Measurements from ENCODE around the gene ATXN7L1.

Gene ATXN7L1

GRCh38 chr7:105819559-105819958 is 56.8 kb downstream of the ATXN7L1 start (continued):
- no peak for TF ChIP-seq PRDM10 (tag by site-specific recombination; IDR thresholded peaks at IDR 0.05)

GRCh38 chr7:105816954-105817615 is 59.3 kb downstream of the ATXN7L1 start:
- Histone ChIP-seq H3K4me3 (ENCODE audit: low read depth, low read length) (no peak overlapping the region), H3K4me1 (ENCODE audit: control insufficient read depth, insufficient read depth, low read length) (no peaks in the 10 kb centered on the region), H3K27ac (ENCODE audit: extremely low read depth, low read depth, low read length) (no peak overlapping the region), H3K9me3 (ENCODE audit: control insufficient read depth, insufficient read depth, low read depth, low read length) (no peaks in the 10 kb centered on the region), H3K36me3 (ENCODE audit: control insufficient read depth in 2 of 2, insufficient read depth in 1 of 2, low read length in 2 of 2) (no peaks in the 10 kb centered on the region)
- ChIA-PET POLR2A (no interaction called here), CTCF (no interaction called here)
- TF ChIP-seq OSR2 (tag by site-specific recombination; IDR thresholded peaks at IDR 0.05): peak; percentile 32; the same call in 1 of the 2 replicates
- no peak for TF ChIP-seq ZNF658 (tag by site-specific recombination; IDR thresholded peaks at IDR 0.05)

- Histone ChIP-seq H3K9me3 (ENCODE audit: control insufficient read depth, insufficient read depth, low read depth, low read length) (no peaks in the 10 kb centered on the region), H3K36me3 (ENCODE audit: control insufficient read depth in 2 of 2, insufficient read depth in 1 of 2, low read length in 2 of 2) (no peaks in the 10 kb centered on the region), H3K27ac (ENCODE audit: extremely low read depth, low read depth, low read length) (no peak overlapping the region), H3K4me3 (ENCODE audit: low read depth, low read length) (no peak overlapping the region), H3K4me1 (ENCODE audit: control insufficient read depth, insufficient read depth, low read length) (no peaks in the 10 kb centered on the region)
- TF ChIP-seq TRIM28 (IDR thresholded peaks at IDR 0.05; ENCODE audit: borderline replicate concordance, low read length) (no peak), SCRT1 (tag by site-specific recombination; IDR thresholded peaks at IDR 0.05; ENCODE audit: borderline replicate concordance) (no peak), ZBTB48 (tag by site-specific recombination; IDR thresholded peaks at IDR 0.05) (no peak)
- POLR2A ChIA-PET: no interaction called here
- CTCF ChIA-PET: interaction anchor here (0.6 kb wide), 1 partner anchor 172 kb away, joined by 3 read pairs; no protein-coding TSS in a partner anchor
Measured at GRCh38 chr7:105816266-105816843, 60.0 kb downstream of the ATXN7L1 start.

- Histone ChIP-seq H3K4me3 (ENCODE audit: low read depth, low read length) (no peak overlapping the region), H3K27ac (ENCODE audit: extremely low read depth, low read depth, low read length) (no peak overlapping the region), H3K4me1 (ENCODE audit: control insufficient read depth, insufficient read depth, low read length) (no peaks in the 10 kb centered on the region), H3K36me3 (ENCODE audit: control insufficient read depth in 2 of 2, insufficient read depth in 1 of 2, low read length in 2 of 2) (no peaks in the 10 kb centered on the region), H3K9me3 (ENCODE audit: control insufficient read depth, insufficient read depth, low read depth, low read length) (no peaks in the 10 kb centered on the region)
- TF ChIP-seq ZBTB10 (tag by site-specific recombination; IDR thresholded peaks at IDR 0.05) (no peak), HOXA7 (CRISPR knock-in tag; IDR thresholded peaks at IDR 0.05; ENCODE audit: borderline replicate concordance) (no peak), ZNF416 (tag by site-specific recombination; IDR thresholded peaks at IDR 0.05) (no peak), SALL2 (tag by site-specific recombination; IDR thresholded peaks at IDR 0.05; ENCODE audit: borderline replicate concordance) (no peak), MEIS1 (CRISPR knock-in tag; IDR thresholded peaks at IDR 0.05; ENCODE audit: borderline replicate concordance) (no peak), ZNF404 (tag by site-specific recombination; IDR thresholded peaks at IDR 0.05) (no peak), ZNF518A (tag by site-specific recombination; conservative IDR thresholded peaks at IDR 0.05; ENCODE audit: low read depth) (no peak)
- CTCF ChIA-PET: interaction anchor here (0.7 kb wide), 1 partner anchor 154 kb away, joined by 3 read pairs; no protein-coding TSS in a partner anchor
- POLR2A ChIA-PET: no interaction called here
Measured at GRCh38 chr7:105815576-105815975, 60.8 kb downstream of the ATXN7L1 start.

All from HEK293 (cell line).